ENCODE measurements around the gene RAB17. TPM values are rescaled to one million over a fixed set of nuclear protein-coding genes. Genes with fewer than 3 reads are reported as not detected.

Gene RAB17
- total and polyA plus RNA-seq, 2 experiments from 2014 or later = 58.3 to 99.1 TPM

- Histone ChIP-seq H3K36me3 (replicated peaks; ENCODE audit: insufficient read depth, low read depth) (no peaks in the 10 kb centered on the region), H3K9me2 (replicated peaks; ENCODE audit: insufficient read depth) (no peaks in the 10 kb centered on the region), H3K27ac (no peak overlapping the region), H4K20me1 (ENCODE audit: insufficient read depth, poor library complexity, severe bottlenecking) (no peaks in the 10 kb centered on the region), H3K79me2 (peaks cover 33% of the 10 kb centered on the region), H2AFZ (no peak overlapping the region), H3K4me3 (no peak overlapping the region), H3K9me3 (ENCODE audit: low read depth) (no peaks in the 10 kb centered on the region), H3K4me1 (ENCODE audit: insufficient read depth) (peaks cover 5% of the 10 kb centered on the region), H3K27me3 (no peaks in the 10 kb centered on the region), H3K4me2 (no peak overlapping the region)
- no peak for TF ChIP-seq CTCF (IDR thresholded peaks at IDR 0.05; ENCODE audit: poor library complexity)
- DNase-seq (ENCODE audit: low spot score) = no peak
- WGBS (ENCODE audit: low lambda C conversion rate, missing lambda C conversion rate) = 86% methylated on average over 19 of the region's 19 CpGs
These were observed 6.9 kb downstream of the RAB17 start for GRCh38 chr2:237583385-237584295.

- H2AFZ ChIP-seq = no peak overlapping the region
- 51% methylated on average over 23 of the region's 25 CpGs for WGBS (ENCODE audit: low lambda C conversion rate, missing lambda C conversion rate)
These were observed 8.5 kb downstream of the RAB17 start for GRCh38 chr2:237581751-237582746.

GRCh38 chr2:237581326-237581725 is 9.2 kb downstream of the RAB17 start:
- H3K4me2 ChIP-seq = no peak overlapping the region
- no peak overlapping the region for H3K27ac ChIP-seq
- no peaks in the 10 kb centered on the region for H3K9me3 ChIP-seq (ENCODE audit: low read depth)
- H3K4me3 ChIP-seq = no peak overlapping the region
- no peaks in the 10 kb centered on the region for H3K36me3 ChIP-seq (replicated peaks; ENCODE audit: insufficient read depth, low read depth)
- H3K27me3 ChIP-seq = no peaks in the 10 kb centered on the region
- H4K20me1 ChIP-seq (ENCODE audit: insufficient read depth, poor library complexity, severe bottlenecking) = no peaks in the 10 kb centered on the region
- no peak for TF ChIP-seq EZH2phosphoT487 (IDR thresholded peaks at IDR 0.05; ENCODE audit: low read depth, severe bottlenecking, unreplicated experiment)
- TF ChIP-seq CTCF (IDR thresholded peaks at IDR 0.05; ENCODE audit: poor library complexity) = no peak
- TF ChIP-seq EZH2 (IDR thresholded peaks at IDR 0.05; ENCODE audit: borderline replicate concordance) = no peak
- H3K9me2 ChIP-seq (replicated peaks; ENCODE audit: insufficient read depth) = no peaks in the 10 kb centered on the region
- no peak for DNase-seq (ENCODE audit: low spot score)
- WGBS (ENCODE audit: low lambda C conversion rate, missing lambda C conversion rate) = over 99% methylated on average over 6 of the region's 6 CpGs
- H3K4me1 ChIP-seq (ENCODE audit: insufficient read depth) = peaks cover 5% of the 10 kb centered on the region
- no peak overlapping the region for H2AFZ ChIP-seq
- H3K79me2 ChIP-seq = peaks cover 10% of the 10 kb centered on the region

More at GRCh38 chr2:237581751-237582746, 8.5 kb downstream of the RAB17 start:
- Histone ChIP-seq H3K79me2 (peaks cover 17% of the 10 kb centered on the region), H3K9me3 (ENCODE audit: low read depth) (no peaks in the 10 kb centered on the region), H3K36me3 (replicated peaks; ENCODE audit: insufficient read depth, low read depth) (no peaks in the 10 kb centered on the region), H3K27me3 (no peaks in the 10 kb centered on the region), H3K9me2 (replicated peaks; ENCODE audit: insufficient read depth) (no peaks in the 10 kb centered on the region), H3K4me1 (ENCODE audit: insufficient read depth) (peaks cover 5% of the 10 kb centered on the region), H4K20me1 (ENCODE audit: insufficient read depth, poor library complexity, severe bottlenecking) (no peaks in the 10 kb centered on the region), H3K27ac (no peak overlapping the region), H3K4me3 (no peak overlapping the region), H3K4me2 (peak overlapping the region; percentile 56)
- TF ChIP-seq CTCF (IDR thresholded peaks at IDR 0.05; ENCODE audit: poor library complexity) (peak; percentile 56), EZH2phosphoT487 (IDR thresholded peaks at IDR 0.05; ENCODE audit: low read depth, severe bottlenecking, unreplicated experiment) (no peak), EZH2 (IDR thresholded peaks at IDR 0.05; ENCODE audit: borderline replicate concordance) (no peak)
- DNase-seq (ENCODE audit: low spot score) = peak; percentile 64

Data from hepatocyte (in vitro differentiated cells).